ENCODE measurements around the gene LIX1L. TPM values are rescaled to one million over a fixed set of nuclear protein-coding genes. Genes with fewer than 3 reads are reported as not detected.

Gene LIX1L
- total and polyA plus RNA-seq, 2 of the 13 experiments (the other 11 are each of a cell fraction or from before 2014, with no cell fraction given) = 8.1 to 24.9 TPM

DNA sequence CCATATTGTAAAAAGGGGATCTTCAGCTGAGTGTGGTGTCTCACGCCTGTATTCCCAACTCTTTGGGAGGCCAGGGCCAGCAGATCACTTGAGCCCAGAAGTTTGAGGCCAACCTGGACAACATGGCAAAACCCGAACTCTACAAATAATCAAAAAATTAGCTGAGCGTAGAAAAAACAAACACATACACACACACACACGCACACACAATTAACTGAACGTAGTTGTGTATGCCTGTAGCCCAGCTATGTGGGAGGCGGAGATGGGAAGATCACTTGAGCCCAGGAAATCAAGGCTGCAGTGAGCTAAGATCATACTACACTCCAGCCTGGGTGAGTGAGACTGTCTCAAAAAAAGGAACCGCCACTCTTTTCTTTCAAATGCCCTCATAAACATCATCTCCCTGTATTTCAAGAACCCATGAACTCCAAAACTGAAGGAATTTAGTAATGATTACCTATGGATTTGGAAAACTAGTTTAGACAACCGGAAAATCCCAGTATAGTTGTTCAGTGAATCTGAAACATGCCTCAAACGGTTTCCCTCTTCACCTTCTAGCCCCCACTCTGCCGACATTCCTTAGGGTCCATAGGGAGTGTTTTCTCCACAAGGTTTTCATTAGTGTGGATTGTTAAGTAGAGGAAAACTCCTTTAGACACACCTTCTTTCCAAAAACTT is 34.1 kb upstream of the LIX1L start (continued):
- no peak for TF ChIP-seq RAD51 (IDR thresholded peaks at IDR 0.05; ENCODE audit: borderline replicate concordance)
- no peak for TF ChIP-seq ZMYM4 (CRISPR knock-in tag; IDR thresholded peaks at IDR 0.05)
- TF ChIP-seq KLF9 (CRISPR knock-in tag; IDR thresholded peaks at IDR 0.05; ENCODE audit: low read depth) = no peak
- TF ChIP-seq, protein P1, sequence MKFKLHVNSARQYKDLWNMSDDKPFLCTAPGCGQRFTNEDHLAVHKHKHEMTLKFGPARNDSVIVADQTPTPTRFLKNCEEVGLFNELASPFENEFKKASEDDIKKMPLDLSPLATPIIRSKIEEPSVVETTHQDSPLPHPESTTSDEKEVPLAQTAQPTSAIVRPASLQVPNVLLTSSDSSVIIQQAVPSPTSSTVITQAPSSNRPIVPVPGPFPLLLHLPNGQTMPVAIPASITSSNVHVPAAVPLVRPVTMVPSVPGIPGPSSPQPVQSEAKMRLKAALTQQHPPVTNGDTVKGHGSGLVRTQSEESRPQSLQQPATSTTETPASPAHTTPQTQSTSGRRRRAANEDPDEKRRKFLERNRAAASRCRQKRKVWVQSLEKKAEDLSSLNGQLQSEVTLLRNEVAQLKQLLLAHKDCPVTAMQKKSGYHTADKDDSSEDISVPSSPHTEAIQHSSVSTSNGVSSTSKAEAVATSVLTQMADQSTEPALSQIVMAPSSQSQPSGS (CRISPR knock-in tag; IDR thresholded peaks at IDR 0.05) = no peak
- TF ChIP-seq ZNF24 (IDR thresholded peaks at IDR 0.05) = no peak
- TF ChIP-seq POLR2AphosphoS2 (IDR thresholded peaks at IDR 0.05; ENCODE audit: low read depth, low read length) = peak; percentile 40; the same call in 1 of the 2 replicates
- no peak for TF ChIP-seq NFATC3 (CRISPR knock-in tag; IDR thresholded peaks at IDR 0.05)
- no peak for TF ChIP-seq TFAP4 (IDR thresholded peaks at IDR 0.05; ENCODE audit: borderline replicate concordance, low read depth)
- no peak for TF ChIP-seq KLF15 (CRISPR knock-in tag; IDR thresholded peaks at IDR 0.05; ENCODE audit: borderline replicate concordance)
- no peak for TF ChIP-seq MNT (IDR thresholded peaks at IDR 0.05)
- no peak for TF ChIP-seq TSC22D2 (CRISPR knock-in tag; IDR thresholded peaks at IDR 0.05; ENCODE audit: borderline replicate concordance)
- no peak for TF ChIP-seq KDM3A (CRISPR knock-in tag; IDR thresholded peaks at IDR 0.05; ENCODE audit: low read depth)
- TF ChIP-seq KDM2A (CRISPR knock-in tag; IDR thresholded peaks at IDR 0.05; ENCODE audit: borderline replicate concordance, low read depth) = no peak
- no peak for TF ChIP-seq SKI (IDR thresholded peaks at IDR 0.05; ENCODE audit: partially characterized antibody)
- peak in 1 of 2 experiments; percentile 11; a peak in 1 of 4 replicates for TF ChIP-seq KLF16 (CRISPR knock-in tag; IDR thresholded peaks at IDR 0.05)
- TF ChIP-seq ELF3 (CRISPR knock-in tag; IDR thresholded peaks at IDR 0.05) = no peak
- TF ChIP-seq, protein P2, sequence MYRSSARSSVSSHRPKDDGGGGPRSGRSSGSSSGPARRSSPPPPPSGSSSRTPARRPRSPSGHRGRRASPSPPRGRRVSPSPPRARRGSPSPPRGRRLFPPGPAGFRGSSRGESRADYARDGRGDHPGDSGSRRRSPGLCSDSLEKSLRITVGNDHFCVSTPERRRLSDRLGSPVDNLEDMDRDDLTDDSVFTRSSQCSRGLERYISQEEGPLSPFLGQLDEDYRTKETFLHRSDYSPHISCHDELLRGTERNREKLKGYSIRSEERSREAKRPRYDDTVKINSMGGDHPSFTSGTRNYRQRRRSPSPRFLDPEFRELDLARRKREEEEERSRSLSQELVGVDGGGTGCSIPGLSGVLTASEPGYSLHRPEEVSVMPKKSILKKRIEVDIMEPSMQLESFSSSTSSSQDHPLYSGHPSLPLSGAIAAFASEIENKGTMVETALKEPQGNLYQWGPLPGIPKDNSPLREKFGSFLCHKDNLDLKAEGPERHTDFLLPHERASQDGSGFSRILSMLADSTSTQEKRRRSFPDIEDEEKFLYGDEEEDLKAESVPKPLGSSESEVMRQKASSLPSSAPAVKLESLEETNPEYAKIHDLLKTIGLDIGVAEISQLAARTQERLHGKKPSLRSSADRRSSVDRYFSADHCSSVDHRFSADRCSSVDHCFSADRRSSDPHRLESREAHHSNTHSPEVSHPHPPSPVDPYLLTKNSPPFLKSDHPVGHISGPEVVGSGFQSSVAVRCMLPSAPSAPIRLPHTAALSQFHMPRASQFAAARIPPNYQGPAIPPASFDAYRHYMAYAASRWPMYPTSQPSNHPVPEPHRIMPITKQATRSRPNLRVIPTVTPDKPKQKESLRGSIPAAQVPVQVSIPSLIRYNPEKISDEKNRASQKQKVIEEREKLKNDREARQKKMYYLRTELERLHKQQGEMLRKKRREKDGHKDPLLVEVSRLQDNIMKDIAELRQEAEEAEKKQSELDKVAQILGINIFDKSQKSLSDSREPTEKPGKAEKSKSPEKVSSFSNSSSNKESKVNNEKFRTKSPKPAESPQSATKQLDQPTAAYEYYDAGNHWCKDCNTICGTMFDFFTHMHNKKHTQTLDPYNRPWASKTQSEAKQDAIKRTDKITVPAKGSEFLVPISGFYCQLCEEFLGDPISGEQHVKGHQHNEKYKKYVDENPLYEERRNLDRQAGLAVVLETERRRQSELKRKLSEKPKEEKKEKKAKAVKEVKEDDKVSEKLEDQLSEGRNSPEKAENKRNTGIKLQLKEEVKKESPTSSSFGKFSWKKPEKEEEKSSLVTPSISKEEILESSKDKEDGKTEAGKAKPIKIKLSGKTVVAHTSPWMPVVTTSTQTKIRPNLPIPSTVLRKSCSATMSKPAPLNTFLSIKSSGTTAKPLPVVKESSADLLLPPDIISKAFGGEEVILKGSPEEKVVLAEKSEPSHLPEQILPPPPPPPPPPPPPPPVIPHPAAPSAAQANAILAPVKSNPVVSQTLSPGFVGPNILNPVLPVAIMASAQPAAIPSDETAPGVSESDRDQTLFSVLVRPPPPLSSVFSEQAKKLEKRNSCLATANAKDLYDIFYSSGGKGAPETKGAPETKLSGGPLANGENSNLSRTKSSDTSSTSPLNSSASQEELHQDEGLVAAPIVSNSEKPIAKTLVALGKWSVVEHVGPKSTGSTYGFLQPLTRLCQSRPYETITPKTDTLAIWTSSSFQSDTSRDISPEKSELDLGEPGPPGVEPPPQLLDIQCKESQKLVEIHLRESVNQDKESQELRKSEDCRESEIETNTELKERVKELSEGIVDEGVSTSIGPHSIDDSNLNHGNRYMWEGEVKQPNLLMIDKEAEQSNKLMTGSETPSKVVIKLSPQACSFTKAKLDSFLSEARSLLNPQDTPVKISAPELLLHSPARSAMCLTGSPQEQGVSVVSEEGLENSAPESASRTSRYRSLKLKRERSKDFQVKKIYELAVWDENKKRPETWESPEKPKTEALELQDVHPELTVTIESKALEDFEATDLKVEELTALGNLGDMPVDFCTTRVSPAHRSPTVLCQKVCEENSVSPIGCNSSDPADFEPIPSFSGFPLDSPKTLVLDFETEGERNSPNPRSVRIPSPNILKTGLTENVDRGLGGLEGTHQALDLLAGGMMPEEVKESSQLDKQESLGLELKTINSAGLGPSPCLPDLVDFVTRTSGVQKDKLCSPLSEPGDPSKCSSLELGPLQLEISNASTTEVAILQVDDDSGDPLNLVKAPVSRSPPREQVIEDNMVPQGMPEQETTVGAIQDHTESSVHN (CRISPR knock-in tag; IDR thresholded peaks at IDR 0.05) = peak; percentile 88; the same call in 1 of the 2 replicates
- TF ChIP-seq HNRNPK (IDR thresholded peaks at IDR 0.05; ENCODE audit: low read depth, low read length, poor library complexity, severe bottlenecking) = no peak

All from HepG2 (cell line).